Right lobe of liver (tissue), 6 donors: Measurements from ENCODE around the gene LRG1. TPM values are rescaled to one million over a fixed set of nuclear protein-coding genes. Genes with fewer than 3 reads are reported as not detected.
A peak's percentile ranks its signal among the peaks of the same experiment; 100 is the strongest.
"Not testable (repeated sequence)": the region's sequence is repeated elsewhere in the genome, so short reads cannot be mapped to it uniquely, and the experiment has no call there.

Source experiments
- ATAC-seq, 4 donors: fragments of 200-7000 bp; cut with Tn5 transposase; one replicate each; pipeline ENCODE4 v1.9.1; 2020; ENCODE audit warnings: mild to moderate bottlenecking in 4 of 4, moderate library complexity in 4 of 4
- DNase-seq, 3 donors: peaks; one replicate each; pipeline ENCODE4 v3.0.0-alpha.2; 2020
- H3K27ac ChIP-seq, 3 donors: fragments of 200-600 bp; one replicate each; pipeline ENCODE4 v1.8.0; 2022
- H3K27me3 ChIP-seq, 2 donors: fragments of 200-600 bp; one replicate each; pipeline ENCODE4 v1.8.0; 2022
- H3K36me3 ChIP-seq, 4 donors: fragments of 200-600 bp; sonication (generic) in 1 of 4; one replicate each; pipeline versions ENCODE4 v1.5.1 to v1.8.0; 2017 to 2022; ENCODE audit warnings: control low read depth in 1 of 4
- H3K4me1 ChIP-seq, 4 donors: fragments of 200-600 bp; sonication (generic) in 1 of 4; one replicate each; pipeline versions ENCODE4 v1.5.1 to v1.8.0; 2017 to 2022; ENCODE audit warnings: control low read depth in 1 of 4
- H3K4me3 ChIP-seq, 3 donors: fragments of 200-600 bp; one replicate each; pipeline ENCODE4 v1.8.0; 2022
- H3K9me3 ChIP-seq, 4 donors: fragments of 200-600 bp; sonication (generic) in 1 of 4; one replicate each; pipeline versions ENCODE4 v1.5.1 to v1.8.0; 2017 to 2022; ENCODE audit warnings: control low read depth in 1 of 4
- CTCF ChIP-seq, 4 donors: fragments of 200-600 bp in 3 of 4; fragments of 450-650 bp in 1 of 4; IDR thresholded peaks; one replicate each; pipeline versions ENCODE4 v1.5.1 to v1.8.0; 2016 to 2022; ENCODE audit warnings: antibody characterized with exemption in 4 of 4, mild to moderate bottlenecking in 2 of 4
- POLR2A ChIP-seq: fragments of 450-650 bp; IDR thresholded peaks from one replicate; pipeline ENCODE4 v1.6.1; 2017; ENCODE audit warnings: antibody characterized with exemption, mild to moderate bottlenecking
- WGBS: methylation state at CpG from one replicate; pipeline ENCODE4 v1.1.6; 2018; ENCODE audit warnings: low coverage, low lambda C conversion rate; ENCODE audit not compliant: insufficient coverage; ENCODE audit errors: missing lambda C conversion rate; 5-methylcytosine and 5-hydroxymethylcytosine counted together
- intact Hi-C, 2 donors: fragments of 100-400 bp; cut with DNase I; formaldehyde crosslinking; loops; one replicate each; pipeline versions ENCODE4 v1.11.2 to v1.14.1; 2022
- total RNA-seq, 6 experiments: library from RNA; depleted of rRNA in 2 of 6; stranded (reverse); fragments of >200 nt in 2 of 6; fragmentation: NEBNext Ultra II Directional in 3 of 6; extraction: Animal tissue kit (Norgen Biotek cat#: 25700) in 3 of 6; gene quantifications; one replicate each; pipeline versions ENCODE4 v1.1.0 to v1.2.4, GENCODE V29; 2016 to 2023
- donor health status: DM: no; HTN: yes; CAD: no.
- donor health status: DM: no; HTN: no; CAD: no.
- donor health status: DM: no; HTN: no; CAD: no.
- donor health status: DM: no; HTN: yes; CAD: no.
- donor health status: DM: no; HTN: yes; CAD: no.

LRG1 gene
- total RNA-seq, 6 experiments from 2014 or later: 331 to 1,334 (median 524) TPM

- 72% methylated on average over 16 of the region's 35 CpGs for WGBS
- intact Hi-C loops: no loop called here
- Histone ChIP-seq H3K4me1 (no peaks in the 10 kb centered on the region), H3K27ac (no peak overlapping the region), H3K4me3 (no peak overlapping the region), H3K27me3 (no peaks in the 10 kb centered on the region), H3K9me3 (no peaks in the 10 kb centered on the region), H3K36me3 (no peaks in the 10 kb centered on the region)
- no peak for TF ChIP-seq POLR2A
- no peak for TF ChIP-seq CTCF (IDR thresholded peaks at IDR 0.05)
- no peak for DNase-seq
- no peak for ATAC-seq
These were observed 26.7 kb upstream of the LRG1 start for GRCh38 chr19:4566402-4567051.

- H3K9me3 ChIP-seq, DNase-seq, H3K27ac ChIP-seq, H3K27me3 ChIP-seq, intact Hi-C loops, H3K4me3 ChIP-seq, H3K36me3 ChIP-seq, H3K4me1 ChIP-seq: not testable (repeated sequence)
- ATAC-seq: peak in 3 of 4 donors; percentile 33 to 38 (median 35)
- whole genome bisulfite sequencing: 53% methylated on average over 5 of the region's 5 CpGs
These were observed 23.7 kb upstream of the LRG1 start for GRCh38 chr19:4563562-4563961.

GRCh38 chr19:4562085-4562484, 22.2 kb upstream of the LRG1 start:
- peak overlapping the region in 1 of 3 donors; percentile 47 for H3K27ac ChIP-seq
- H3K4me3 ChIP-seq, H3K9me3 ChIP-seq, H3K36me3 ChIP-seq, H3K4me1 ChIP-seq, intact Hi-C loops, H3K27me3 ChIP-seq, DNase-seq: not testable (repeated sequence)
- ATAC-seq: peak; percentile 26 to 62 (median 51)
- 60% methylated on average over 6 of the region's 7 CpGs for WGBS

- whole genome bisulfite sequencing: 28% methylated on average over 5 of the region's 13 CpGs
- DNase-seq (peak in 1 of 3 donors; percentile 71), ATAC-seq (peak; percentile 40 to 61 (median 50))
- no peaks in the 10 kb centered on the region for H3K4me1 ChIP-seq
- intact Hi-C loops: no loop called here
- H3K9me3 ChIP-seq: no peaks in the 10 kb centered on the region
- H3K27ac ChIP-seq: peak within 1 kb of the TSS in 1 of 3 donors; percentile 50
- no peaks in the 10 kb centered on the region for H3K36me3 ChIP-seq
- no peaks in the 10 kb centered on the region for H3K27me3 ChIP-seq
- H3K4me3 ChIP-seq: peak within 1 kb of the TSS; percentile 7 to 38 (median 29)
- TF ChIP-seq POLR2A (no peak), CTCF (IDR thresholded peaks at IDR 0.05) (no peak)
These were observed 19.7 kb upstream of the LRG1 start, which contains the start of gene SEMA6B for GRCh38 chr19:4559569-4559968. Gene SEMA6B, minus strand, starts transcription at chr19:4559684. Its CDS starts 1,227 bp downstream, at chr19:4558457.

- TF ChIP-seq POLR2A (no peak), CTCF (IDR thresholded peaks at IDR 0.05) (peak; percentile 95 to 100 (median 100))
- ATAC-seq (peak; percentile 14 to 64 (median 43)), DNase-seq (no peak)
- 23% methylated on average over 30 of the region's 44 CpGs for WGBS
- intact Hi-C loops: no loop called here
- H3K9me3 ChIP-seq: no peaks in the 10 kb centered on the region
- H3K27me3 ChIP-seq: no peaks in the 10 kb centered on the region
- H3K27ac ChIP-seq: peak overlapping the region in 1 of 3 donors; percentile 50
- peak overlapping the region in 2 of 3 donors; percentile 29 to 38 for H3K4me3 ChIP-seq
- H3K4me1 ChIP-seq: no peaks in the 10 kb centered on the region
- no peaks in the 10 kb centered on the region for H3K36me3 ChIP-seq
These were observed 18.4 kb upstream of the LRG1 start for GRCh38 chr19:4557971-4558941.
